ENCODE data around the gene SNPH.

The SNPH gene

DNA sequence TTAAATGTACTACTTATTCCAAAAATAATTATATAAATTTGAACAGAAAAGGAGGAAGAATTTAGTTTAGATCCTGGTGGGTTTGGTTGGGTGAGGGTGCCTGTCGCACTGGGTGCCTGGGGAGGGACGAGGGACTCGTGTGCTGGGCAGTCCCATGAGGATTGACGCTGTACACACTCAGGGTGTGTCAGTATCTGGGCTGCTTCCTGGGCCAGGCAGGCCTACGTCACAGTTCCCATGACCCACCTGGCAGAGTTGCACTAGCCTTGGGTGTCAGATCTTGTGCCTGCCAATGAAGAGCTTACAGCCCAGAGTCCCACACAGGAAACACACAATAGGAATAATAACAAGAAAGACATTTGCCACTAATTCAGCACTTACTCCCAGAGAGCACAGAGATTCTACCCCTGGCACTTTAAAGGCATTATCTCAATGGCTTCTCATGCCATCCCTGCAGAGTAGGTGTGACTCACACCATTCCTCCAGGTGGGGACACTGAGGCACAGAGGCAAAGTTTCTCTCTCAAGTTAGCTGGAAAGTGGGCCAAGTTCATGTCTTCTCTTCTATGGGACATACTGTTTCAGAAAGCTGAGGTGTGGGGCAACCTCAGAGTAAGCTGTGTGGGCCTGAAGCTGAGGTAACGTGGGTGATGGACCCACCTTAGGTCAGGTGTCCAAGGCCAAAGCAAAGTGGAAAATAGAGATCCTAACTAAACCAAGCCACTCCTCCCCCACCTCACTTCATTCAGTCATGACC lies 64.2 kb downstream of the SNPH start:
- Histone ChIP-seq H3K4me2 (ENCODE audit: low read length) (no peak overlapping the region), H3K4me3 (ENCODE audit: low read length) (no peak overlapping the region), H3K27me3 (ENCODE audit: control insufficient read depth, insufficient read depth, low read length) (no peaks in the 10 kb centered on the region), H3K9ac (ENCODE audit: low read depth, low read length) (no peak overlapping the region), H3K4me1 (ENCODE audit: control insufficient read depth, insufficient read depth, low read length) (peaks cover 45% of the 10 kb centered on the region), H3K36me3 (ENCODE audit: insufficient read depth, low read length) (peaks cover 15% of the 10 kb centered on the region), H3K9me3 (replicated peaks; ENCODE audit: low read length) (no peaks in the 10 kb centered on the region)

DNA sequence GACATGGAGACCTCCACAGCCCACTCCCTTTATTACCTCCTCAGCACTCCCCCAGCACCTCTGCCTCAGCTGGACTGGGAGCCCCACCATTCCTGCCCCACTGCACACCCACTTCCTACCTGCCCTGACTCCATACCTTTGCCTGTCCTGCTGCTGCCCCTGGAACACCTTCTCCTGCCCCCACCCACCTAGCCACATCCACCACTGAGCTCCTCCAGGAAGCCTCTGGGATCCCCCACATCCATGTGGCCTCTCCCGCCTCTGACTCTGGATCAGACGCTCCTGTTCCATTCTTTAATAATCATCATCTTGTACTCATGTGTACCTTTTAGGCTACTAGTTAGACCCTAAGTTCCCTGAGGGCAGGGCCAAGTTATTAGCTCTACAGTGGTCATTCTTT lies 65.0 kb downstream of the SNPH start:
- no peak overlapping the region for H3K4me3 ChIP-seq (ENCODE audit: low read length)
- peaks cover 45% of the 10 kb centered on the region for H3K4me1 ChIP-seq (ENCODE audit: control insufficient read depth, insufficient read depth, low read length)
- no peaks in the 10 kb centered on the region for H3K27me3 ChIP-seq (ENCODE audit: control insufficient read depth, insufficient read depth, low read length)
- H3K9me3 ChIP-seq (replicated peaks; ENCODE audit: low read length): no peaks in the 10 kb centered on the region
- H3K36me3 ChIP-seq (ENCODE audit: insufficient read depth, low read length): peaks cover 15% of the 10 kb centered on the region
- no peak overlapping the region for H3K4me2 ChIP-seq (ENCODE audit: low read length)
- H3K9ac ChIP-seq (ENCODE audit: low read depth, low read length): no peak overlapping the region

DNA sequence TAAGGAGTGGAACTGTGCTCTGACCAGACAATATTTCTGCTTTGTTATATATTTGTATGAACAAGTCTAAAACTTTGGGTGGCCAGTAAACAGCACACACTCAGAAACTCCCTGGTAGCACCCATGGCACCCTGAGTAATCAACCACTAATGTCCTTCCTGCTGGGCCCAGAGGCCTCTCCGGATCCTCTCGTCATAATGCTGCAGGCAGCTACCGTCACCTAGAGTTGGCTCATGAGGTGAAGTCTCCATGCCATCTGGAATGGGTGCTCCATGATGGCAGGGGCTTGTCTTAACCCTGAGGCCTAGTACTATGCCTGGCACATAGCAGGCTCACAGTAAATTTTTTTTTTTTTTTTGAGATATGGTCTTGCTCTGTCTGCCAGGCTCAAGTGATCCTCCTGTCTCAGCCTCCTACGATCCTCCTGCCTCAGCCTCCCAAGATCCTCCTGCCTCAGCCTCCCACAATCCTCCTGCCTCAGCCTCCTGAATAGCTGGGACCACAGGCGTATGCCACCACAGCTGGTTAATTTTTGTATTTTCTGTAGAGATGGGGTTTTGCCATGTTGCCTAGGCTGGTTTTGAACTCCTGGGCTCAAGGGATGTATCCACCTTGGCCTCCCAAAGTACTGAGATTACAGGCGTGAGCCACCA lies 65.8 kb downstream of the SNPH start:
- Histone ChIP-seq H3K4me1 (ENCODE audit: control insufficient read depth, insufficient read depth, low read length) (peaks cover 45% of the 10 kb centered on the region), H3K27me3 (ENCODE audit: control insufficient read depth, insufficient read depth, low read length) (no peaks in the 10 kb centered on the region), H3K9ac (ENCODE audit: low read depth, low read length) (no peak overlapping the region), H3K36me3 (ENCODE audit: insufficient read depth, low read length) (peaks cover 15% of the 10 kb centered on the region), H3K4me3 (ENCODE audit: low read length) (no peak overlapping the region), H3K4me2 (ENCODE audit: low read length) (no peak overlapping the region), H3K9me3 (replicated peaks; ENCODE audit: low read length) (no peaks in the 10 kb centered on the region)

DNA sequence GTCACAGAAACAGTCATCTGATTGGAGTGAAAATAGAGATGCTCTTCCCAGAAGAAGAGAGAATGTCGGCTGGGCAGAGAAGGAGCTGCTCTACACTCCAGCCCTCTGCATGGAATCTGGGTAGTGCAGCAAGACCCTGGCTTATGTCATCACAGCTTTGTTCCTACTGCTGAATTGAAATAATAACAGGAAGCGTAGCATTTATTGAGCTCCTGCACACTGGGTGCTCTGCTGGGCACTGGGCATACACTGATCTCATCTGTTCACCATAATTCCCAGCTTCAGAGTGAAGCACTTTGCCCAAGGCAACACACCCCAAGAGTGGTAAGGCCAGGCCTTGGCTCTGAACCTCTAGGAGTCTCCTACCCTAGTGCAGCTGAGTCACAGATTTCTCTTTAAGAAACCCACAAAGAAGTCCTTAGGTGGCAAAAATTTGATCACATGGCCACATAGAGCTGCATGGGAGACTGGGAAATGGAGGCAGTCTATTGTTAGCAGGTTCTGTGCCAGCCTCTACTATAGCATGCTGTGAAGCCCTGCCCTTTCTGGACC lies 66.7 kb downstream of the SNPH start:
- no peak overlapping the region for H3K4me3 ChIP-seq (ENCODE audit: low read length)
- H3K4me2 ChIP-seq (ENCODE audit: low read length): no peak overlapping the region
- H3K4me1 ChIP-seq (ENCODE audit: control insufficient read depth, insufficient read depth, low read length): peaks cover 39% of the 10 kb centered on the region
- no peaks in the 10 kb centered on the region for H3K27me3 ChIP-seq (ENCODE audit: control insufficient read depth, insufficient read depth, low read length)
- H3K9me3 ChIP-seq (replicated peaks; ENCODE audit: low read length): no peaks in the 10 kb centered on the region
- peaks cover 15% of the 10 kb centered on the region for H3K36me3 ChIP-seq (ENCODE audit: insufficient read depth, low read length)
- H3K9ac ChIP-seq (ENCODE audit: low read depth, low read length): no peak overlapping the region

DNA sequence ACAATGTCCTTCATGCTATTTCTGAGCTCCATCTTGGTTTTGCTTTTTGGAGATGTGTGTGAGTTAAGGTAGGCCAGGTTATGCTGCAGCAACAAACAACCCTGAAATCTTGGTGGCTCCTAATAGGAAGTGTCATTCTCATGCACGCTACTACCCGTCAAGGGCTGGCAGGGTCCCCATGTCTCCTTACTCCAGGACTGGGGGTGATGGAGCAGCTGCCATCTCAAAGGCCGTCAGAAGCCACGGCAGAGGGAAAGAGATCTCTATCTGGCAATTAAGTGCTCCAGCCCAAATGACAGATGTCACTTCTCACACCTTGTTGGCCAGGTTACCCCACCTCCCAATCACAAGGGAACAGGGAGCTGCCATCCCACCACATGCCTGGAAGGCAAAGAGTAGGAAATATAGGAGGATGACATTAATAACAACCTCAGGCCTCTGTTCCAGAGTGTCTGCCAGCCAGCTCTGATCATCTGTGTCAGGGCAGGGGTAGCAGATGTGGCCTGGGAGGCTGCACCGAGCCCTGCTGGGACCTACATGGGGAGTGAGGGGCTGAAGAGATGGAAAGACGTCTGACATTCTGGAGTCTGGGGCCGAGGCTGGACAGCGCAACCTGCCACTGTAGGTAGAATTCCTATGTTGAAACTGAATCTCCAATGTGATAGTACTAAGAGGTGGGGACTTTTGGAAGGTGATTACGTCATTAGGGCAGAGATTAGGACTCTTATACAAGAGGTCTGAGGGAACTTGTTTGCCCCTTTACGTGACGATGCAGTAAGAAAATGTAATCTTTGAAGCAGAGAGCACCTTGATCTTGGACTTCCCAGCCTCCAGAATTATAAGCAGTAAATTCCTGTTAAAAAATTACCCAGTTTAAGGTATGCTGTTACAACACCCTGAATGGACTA lies 67.6 kb downstream of the SNPH start:
- peaks cover 30% of the 10 kb centered on the region for H3K4me1 ChIP-seq (ENCODE audit: control insufficient read depth, insufficient read depth, low read length)
- H3K4me3 ChIP-seq (ENCODE audit: low read length): no peak overlapping the region
- H3K27me3 ChIP-seq (ENCODE audit: control insufficient read depth, insufficient read depth, low read length): no peaks in the 10 kb centered on the region

DNA sequence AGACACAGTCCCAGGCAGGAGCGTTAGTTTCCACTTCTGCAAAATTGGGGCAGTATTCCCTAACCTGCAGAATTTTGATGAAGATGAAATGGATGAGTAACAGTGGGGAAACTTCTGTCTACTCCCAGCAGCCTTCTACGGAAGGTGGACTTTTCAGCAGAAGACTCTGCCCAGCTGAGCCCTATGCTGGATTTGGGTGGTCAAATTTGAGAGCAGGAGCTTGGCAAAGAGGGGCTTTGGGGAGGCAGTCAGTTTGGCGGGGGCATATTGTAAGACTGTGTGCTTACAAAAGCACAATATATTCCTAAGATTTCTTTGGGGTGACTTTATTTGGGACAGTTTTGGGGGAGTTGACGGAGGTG lies 68.3 kb downstream of the SNPH start:
- Histone ChIP-seq H3K9me3 (replicated peaks; ENCODE audit: low read length) (no peaks in the 10 kb centered on the region), H3K4me3 (ENCODE audit: low read length) (no peak overlapping the region), H3K4me1 (ENCODE audit: control insufficient read depth, insufficient read depth, low read length) (peaks cover 24% of the 10 kb centered on the region), H3K36me3 (ENCODE audit: insufficient read depth, low read length) (peaks cover 15% of the 10 kb centered on the region), H3K4me2 (ENCODE audit: low read length) (no peak overlapping the region), H3K9ac (ENCODE audit: low read depth, low read length) (no peak overlapping the region), H3K27me3 (ENCODE audit: control insufficient read depth, insufficient read depth, low read length) (no peaks in the 10 kb centered on the region)

More for the DNA sequence above, 67.6 kb downstream of the SNPH start:
- no peak overlapping the region for H3K9ac ChIP-seq (ENCODE audit: low read depth, low read length)
- no peak overlapping the region for H3K4me2 ChIP-seq (ENCODE audit: low read length)
- H3K36me3 ChIP-seq (ENCODE audit: insufficient read depth, low read length): peaks cover 15% of the 10 kb centered on the region
- no peaks in the 10 kb centered on the region for H3K9me3 ChIP-seq (replicated peaks; ENCODE audit: low read length)

DNA sequence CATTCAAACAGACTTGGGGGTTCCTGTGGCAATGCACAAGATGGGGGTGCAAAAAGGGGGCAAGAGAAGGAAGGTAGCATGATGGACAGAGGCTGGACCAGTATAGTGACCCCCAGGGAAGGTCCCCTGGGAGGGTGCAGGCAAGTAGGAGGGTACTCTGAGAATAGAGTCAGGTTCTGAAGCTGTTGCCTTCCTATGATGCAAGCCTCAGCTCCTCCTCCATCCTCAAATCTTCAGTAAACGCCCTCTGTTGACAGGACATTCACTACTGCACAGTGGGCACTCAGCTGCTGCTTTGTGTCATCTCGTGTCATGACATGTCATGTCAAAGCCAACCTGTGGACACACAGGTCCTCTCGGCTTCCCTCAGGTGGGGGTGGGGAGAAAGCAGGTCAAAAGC lies 68.7 kb downstream of the SNPH start:
- H3K36me3 ChIP-seq (ENCODE audit: insufficient read depth, low read length): peaks cover 15% of the 10 kb centered on the region
- peaks cover 20% of the 10 kb centered on the region for H3K4me1 ChIP-seq (ENCODE audit: control insufficient read depth, insufficient read depth, low read length)

DNA sequence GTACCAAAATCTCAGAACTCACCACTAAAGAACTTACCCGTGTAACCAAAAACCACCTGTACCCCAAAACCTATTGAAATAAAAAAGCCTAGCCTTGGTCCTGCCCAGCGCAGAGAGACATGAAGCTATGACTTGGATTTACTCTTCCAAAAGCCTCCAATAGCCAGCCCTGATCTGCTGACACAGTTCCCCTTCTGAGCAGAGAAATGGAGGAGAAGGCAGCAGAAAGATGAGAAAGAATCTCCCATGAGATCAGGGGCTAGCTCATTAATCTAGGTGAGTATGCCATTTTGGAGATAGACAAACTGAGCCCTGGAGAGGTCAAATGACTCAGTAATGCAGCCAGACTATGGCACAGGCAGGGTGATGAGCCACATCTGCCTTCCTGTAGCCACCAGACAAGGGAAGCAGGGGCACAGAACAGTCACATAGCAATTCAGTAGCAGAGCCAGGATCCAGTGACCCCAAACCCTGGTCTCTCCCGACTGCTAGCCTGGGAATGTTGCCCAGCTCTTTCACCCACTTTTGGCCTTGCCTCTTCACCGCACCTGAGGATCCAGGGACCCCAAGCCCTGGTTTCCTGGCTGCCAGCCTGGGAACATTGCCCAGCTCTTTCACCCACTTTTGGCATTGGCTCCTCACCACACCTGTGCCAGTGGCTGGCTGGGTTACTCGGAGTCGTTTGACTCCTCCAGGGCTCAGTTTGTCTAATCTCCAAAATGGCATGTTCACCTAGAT lies 70.0 kb downstream of the SNPH start:
- no peak overlapping the region for H3K9ac ChIP-seq (ENCODE audit: low read depth, low read length)
- H3K9me3 ChIP-seq (replicated peaks; ENCODE audit: low read length): no peaks in the 10 kb centered on the region

More for the DNA sequence above, 68.7 kb downstream of the SNPH start:
- Histone ChIP-seq H3K9ac (ENCODE audit: low read depth, low read length) (no peak overlapping the region), H3K4me2 (ENCODE audit: low read length) (no peak overlapping the region), H3K9me3 (replicated peaks; ENCODE audit: low read length) (no peaks in the 10 kb centered on the region), H3K27me3 (ENCODE audit: control insufficient read depth, insufficient read depth, low read length) (no peaks in the 10 kb centered on the region), H3K4me3 (ENCODE audit: low read length) (no peak overlapping the region)

DNA sequence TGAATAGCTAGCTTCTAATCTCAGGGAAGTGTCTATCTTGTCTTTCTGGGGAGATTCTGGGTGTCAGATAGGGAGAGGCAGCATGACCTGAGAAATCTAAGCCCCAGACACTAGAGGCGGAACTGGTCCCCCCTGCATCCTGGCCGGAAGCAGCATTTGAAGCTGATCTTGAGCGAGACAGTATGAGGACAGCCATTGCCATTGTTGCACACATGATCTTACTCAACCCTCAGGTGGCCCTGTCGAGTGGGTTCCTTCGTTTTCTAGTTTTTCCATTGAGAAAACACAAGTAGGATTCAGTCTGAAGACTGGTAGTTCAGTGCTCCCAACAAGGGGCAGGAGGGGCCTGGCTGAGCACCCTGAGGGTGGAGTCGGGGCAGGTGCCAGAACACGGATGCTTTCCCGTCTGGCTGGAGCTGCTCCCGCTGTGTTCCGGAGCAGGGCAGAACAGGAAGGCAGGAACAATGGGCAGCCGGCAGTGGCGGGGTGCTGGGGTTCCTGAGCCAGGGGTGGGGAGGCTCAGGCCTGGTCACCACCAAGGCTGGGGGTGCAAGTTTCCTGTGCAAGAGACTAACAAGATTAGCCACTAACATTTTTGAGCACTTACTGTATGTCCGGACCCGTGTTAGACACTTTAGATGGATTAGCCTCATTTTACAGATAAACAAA lies 70.7 kb downstream of the SNPH start:
- no peak overlapping the region for H3K9ac ChIP-seq (ENCODE audit: low read depth, low read length)
- no peak overlapping the region for H3K4me2 ChIP-seq (ENCODE audit: low read length)
- H3K27me3 ChIP-seq (ENCODE audit: control insufficient read depth, insufficient read depth, low read length): no peaks in the 10 kb centered on the region
- H3K36me3 ChIP-seq (ENCODE audit: insufficient read depth, low read length): peaks cover 15% of the 10 kb centered on the region
- H3K9me3 ChIP-seq (replicated peaks; ENCODE audit: low read length): no peaks in the 10 kb centered on the region
- no peak overlapping the region for H3K4me3 ChIP-seq (ENCODE audit: low read length)
- peaks cover 19% of the 10 kb centered on the region for H3K4me1 ChIP-seq (ENCODE audit: control insufficient read depth, insufficient read depth, low read length)

More for the DNA sequence above, 70.0 kb downstream of the SNPH start:
- peaks cover 15% of the 10 kb centered on the region for H3K36me3 ChIP-seq (ENCODE audit: insufficient read depth, low read length)
- H3K27me3 ChIP-seq (ENCODE audit: control insufficient read depth, insufficient read depth, low read length): no peaks in the 10 kb centered on the region
- peaks cover 15% of the 10 kb centered on the region for H3K4me1 ChIP-seq (ENCODE audit: control insufficient read depth, insufficient read depth, low read length)
- no peak overlapping the region for H3K4me3 ChIP-seq (ENCODE audit: low read length)
- no peak overlapping the region for H3K4me2 ChIP-seq (ENCODE audit: low read length)

DNA sequence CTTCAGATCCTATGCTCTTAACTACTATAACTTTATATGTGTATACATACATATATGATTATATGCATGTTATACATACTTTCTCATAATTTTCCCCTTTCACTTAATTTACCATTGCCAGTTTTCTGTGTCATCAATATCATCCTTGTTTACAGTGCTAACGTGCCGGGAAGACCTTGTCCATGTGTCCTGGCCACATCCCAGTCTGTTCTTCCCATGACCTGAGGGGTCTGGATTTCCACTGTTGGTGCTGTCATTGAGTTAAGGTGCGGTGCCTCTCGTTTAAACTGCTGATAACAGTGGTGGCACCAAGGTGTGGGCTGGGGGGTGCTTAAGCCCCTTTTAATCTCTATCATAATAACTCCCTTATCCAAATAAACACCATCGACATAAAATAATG lies 71.3 kb downstream of the SNPH start:
- Histone ChIP-seq H3K36me3 (ENCODE audit: insufficient read depth, low read length) (peaks cover 14% of the 10 kb centered on the region), H3K27me3 (ENCODE audit: control insufficient read depth, insufficient read depth, low read length) (no peaks in the 10 kb centered on the region), H3K9ac (ENCODE audit: low read depth, low read length) (no peak overlapping the region), H3K9me3 (replicated peaks; ENCODE audit: low read length) (no peaks in the 10 kb centered on the region), H3K4me2 (ENCODE audit: low read length) (no peak overlapping the region), H3K4me3 (ENCODE audit: low read length) (no peak overlapping the region), H3K4me1 (ENCODE audit: control insufficient read depth, insufficient read depth, low read length) (peaks cover 25% of the 10 kb centered on the region)
